ENCODE results near the gene HS3ST4.

GRCh38 chr16:25751230-25751835 lies 59.6 kb downstream of the HS3ST4 start:
- TF ChIP-seq POLR2A (IDR thresholded peaks at IDR 0.05): no peak
- TF ChIP-seq CTCF (IDR thresholded peaks at IDR 0.05): no peak

Data from suprapubic skin (tissue), 3 donors.